ENCODE measurements around the gene SIAE. TPM values are rescaled to one million over a fixed set of nuclear protein-coding genes. Genes with fewer than 3 reads are reported as not detected.

SIAE gene
- polyA plus RNA-seq, 1 of the 3 experiments (the other 2 are of a cell fraction), result 27.9 TPM

DNA sequence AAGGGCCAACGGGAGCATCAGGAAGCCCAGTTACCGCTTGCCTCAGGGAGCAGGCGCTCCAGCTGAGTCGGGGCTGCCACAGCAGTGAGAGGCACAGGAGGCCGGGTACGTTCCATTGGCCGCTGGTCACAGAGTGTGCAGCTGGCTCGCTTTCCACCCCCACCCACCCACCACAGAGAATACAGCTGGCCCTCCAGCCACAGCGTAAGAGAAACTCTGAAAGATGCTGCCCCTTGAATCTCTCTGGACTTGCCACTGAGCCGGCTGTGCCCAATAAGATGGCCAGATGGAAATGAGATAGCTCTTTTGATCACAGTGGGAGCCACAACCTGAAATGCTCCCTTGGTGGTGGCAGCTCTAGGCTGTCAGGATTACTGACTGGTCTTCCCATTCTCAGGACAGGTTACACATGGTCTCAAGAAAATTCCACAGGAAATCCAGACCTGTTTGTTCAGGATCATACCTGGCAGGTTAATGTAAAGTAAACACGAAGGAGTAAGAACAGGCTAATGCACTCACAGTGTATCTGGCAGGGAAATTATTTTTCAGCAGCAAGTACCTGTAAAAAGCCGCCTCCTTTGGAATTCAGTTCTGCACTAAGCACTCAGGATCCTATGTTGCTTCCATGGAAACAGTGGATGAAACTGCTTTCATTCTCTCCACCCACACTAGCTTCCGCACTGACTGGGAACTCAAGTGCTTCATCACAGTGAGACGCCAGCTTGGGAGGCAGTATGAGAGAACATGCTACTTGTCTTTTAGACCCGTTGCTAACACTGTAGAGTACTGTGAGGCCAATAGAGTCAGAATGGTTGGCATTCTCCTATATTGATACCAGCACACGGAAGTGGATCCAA, 16.5 kb downstream of the SIAE start:
- no peaks in the 10 kb centered on the region for H3F3A ChIP-seq (replicated peaks; ENCODE audit: insufficient read depth)
- H3K9me2 ChIP-seq, result no peaks in the 10 kb centered on the region
- TF ChIP-seq NRF1 (IDR thresholded peaks at IDR 0.05; ENCODE audit: low read depth, low read length) (no peak), EP300 (IDR thresholded peaks at IDR 0.05; ENCODE audit: borderline replicate concordance in 1 of 2, low read depth in 1 of 2, low read length in 1 of 2) (no peak), FOXJ3 (CRISPR knock-in tag; IDR thresholded peaks at IDR 0.05) (no peak), RCOR1 (IDR thresholded peaks at IDR 0.05; ENCODE audit: low read length) (no peak), MEF2A (IDR thresholded peaks at IDR 0.05; ENCODE audit: borderline replicate concordance, low read depth) (no peak), FOXM1 (IDR thresholded peaks at IDR 0.05; ENCODE audit: low read depth) (no peak), RAD21 (IDR thresholded peaks at IDR 0.05; ENCODE audit: low read length) (no peak), CHD2 (IDR thresholded peaks at IDR 0.05; ENCODE audit: low read length, partially characterized antibody) (no peak), YY1 (IDR thresholded peaks at IDR 0.05; ENCODE audit: low read depth) (no peak)
- TF ChIP-seq, protein P1, sequence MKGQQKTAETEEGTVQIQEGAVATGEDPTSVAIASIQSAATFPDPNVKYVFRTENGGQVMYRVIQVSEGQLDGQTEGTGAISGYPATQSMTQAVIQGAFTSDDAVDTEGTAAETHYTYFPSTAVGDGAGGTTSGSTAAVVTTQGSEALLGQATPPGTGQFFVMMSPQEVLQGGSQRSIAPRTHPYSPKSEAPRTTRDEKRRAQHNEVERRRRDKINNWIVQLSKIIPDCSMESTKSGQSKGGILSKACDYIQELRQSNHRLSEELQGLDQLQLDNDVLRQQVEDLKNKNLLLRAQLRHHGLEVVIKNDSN (IDR thresholded peaks at IDR 0.05; ENCODE audit: borderline replicate concordance, low read depth), result no peak
- TF ChIP-seq, protein P2, sequence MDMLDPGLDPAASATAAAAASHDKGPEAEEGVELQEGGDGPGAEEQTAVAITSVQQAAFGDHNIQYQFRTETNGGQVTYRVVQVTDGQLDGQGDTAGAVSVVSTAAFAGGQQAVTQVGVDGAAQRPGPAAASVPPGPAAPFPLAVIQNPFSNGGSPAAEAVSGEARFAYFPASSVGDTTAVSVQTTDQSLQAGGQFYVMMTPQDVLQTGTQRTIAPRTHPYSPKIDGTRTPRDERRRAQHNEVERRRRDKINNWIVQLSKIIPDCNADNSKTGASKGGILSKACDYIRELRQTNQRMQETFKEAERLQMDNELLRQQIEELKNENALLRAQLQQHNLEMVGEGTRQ (IDR thresholded peaks at IDR 0.05; ENCODE audit: borderline replicate concordance, low read depth, low read length), result no peak
- H2AFZ ChIP-seq (ENCODE audit: low read depth), result no peak overlapping the region
- H3K27ac ChIP-seq (ENCODE audit: low read depth in 2 of 2, low read length in 1 of 2), result no peak overlapping the region
- DNase-seq, result peak; percentile 52
- no peak overlapping the region for H3K4me2 ChIP-seq
- H3K4me1 ChIP-seq (ENCODE audit: control insufficient read depth in 1 of 2, insufficient read depth in 2 of 2, low read depth in 1 of 2, low read length in 1 of 2), result peaks cover 4 to 5% of the 10 kb centered on the region in 2 experiments; a peak in 2 of 4 replicates
- no peaks in the 10 kb centered on the region for H3K27me3 ChIP-seq (ENCODE audit: insufficient read depth)
- peaks cover 0 to 2% of the 10 kb centered on the region in 2 experiments for H3K36me3 ChIP-seq (replicated peaks in 1 of 2; ENCODE audit: control insufficient read depth in 1 of 2, insufficient read depth in 2 of 2, low read length in 1 of 2)
- 80% methylated on average over 15 of the region's 16 CpGs for WGBS (ENCODE audit: low lambda C conversion rate)
- no peaks in the 10 kb centered on the region for H4K20me1 ChIP-seq (ENCODE audit: insufficient read depth)
- no peak overlapping the region for H3K9ac ChIP-seq
- no peaks in the 10 kb centered on the region for H3K79me2 ChIP-seq (ENCODE audit: insufficient read depth)
- ChIA-PET CTCF (interaction anchor here (0.8 to 4.2 kb wide), 4 partner anchors 12 to 210 kb away, joined by 3 to 14 read pairs (median 6); no protein-coding TSS in a partner anchor), POLR2A (interaction anchor here (0.7 to 0.8 kb wide), 2 partner anchors 14 to 34 kb away, joined by 3 to 4 read pairs; partner anchors contain the start of gene TBRG1)
- no peak overlapping the region for H3K4me3 ChIP-seq (ENCODE audit: low read depth in 2 of 2, low read length in 1 of 2)
- H3K9me3 ChIP-seq, result no peaks in the 10 kb centered on the region

DNA sequence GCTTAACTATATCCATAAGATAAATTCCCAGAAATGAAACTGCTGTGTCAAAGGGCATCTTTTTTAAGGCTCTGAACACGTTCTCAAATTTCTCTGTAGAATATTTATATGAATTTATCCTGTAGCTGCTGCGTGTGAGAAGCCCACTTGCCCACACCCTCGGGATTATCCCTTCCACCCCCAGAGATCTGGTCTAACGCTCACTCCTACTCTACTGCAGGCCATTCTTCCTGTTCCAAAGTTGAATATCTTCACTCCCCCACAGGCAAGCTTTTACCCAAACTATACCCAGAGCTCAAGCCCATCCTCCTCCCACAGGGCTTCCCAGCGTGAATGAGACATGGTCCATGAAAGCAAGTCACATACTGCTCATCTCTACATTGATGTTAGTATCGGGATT, 24.9 kb downstream of the SIAE start:
- no peak for DNase-seq
- peaks cover 11% of the 10 kb centered on the region for H3F3A ChIP-seq (replicated peaks; ENCODE audit: insufficient read depth)
- ChIA-PET CTCF (interaction anchor here (0.9 to 3.9 kb wide), 6 partner anchors 21 to 228 kb away, joined by 3 to 23 read pairs (median 5); partner anchors contain the start of gene ESAM), POLR2A (no interaction called here)
- no peaks in the 10 kb centered on the region for H3K9me3 ChIP-seq
- no peak overlapping the region for H3K9ac ChIP-seq
- WGBS (ENCODE audit: low lambda C conversion rate), result 81% methylated on average over 6 of the region's 6 CpGs
- no peaks in the 10 kb centered on the region for H3K79me2 ChIP-seq (ENCODE audit: insufficient read depth)
- no peak overlapping the region for H3K27ac ChIP-seq (ENCODE audit: low read depth in 2 of 2, low read length in 1 of 2)
- no peaks in the 10 kb centered on the region for H3K36me3 ChIP-seq (replicated peaks in 1 of 2; ENCODE audit: control insufficient read depth in 1 of 2, insufficient read depth in 2 of 2, low read length in 1 of 2)
- no peaks in the 10 kb centered on the region for H3K9me2 ChIP-seq
- TF ChIP-seq, protein P3, sequence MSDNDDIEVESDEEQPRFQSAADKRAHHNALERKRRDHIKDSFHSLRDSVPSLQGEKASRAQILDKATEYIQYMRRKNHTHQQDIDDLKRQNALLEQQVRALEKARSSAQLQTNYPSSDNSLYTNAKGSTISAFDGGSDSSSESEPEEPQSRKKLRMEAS (IDR thresholded peaks at IDR 0.05; ENCODE audit: low read depth), result no peak
- no peak for TF ChIP-seq GATA2 (CRISPR knock-in tag; IDR thresholded peaks at IDR 0.05)
- TF ChIP-seq, protein P2 (IDR thresholded peaks at IDR 0.05; ENCODE audit: borderline replicate concordance, low read depth, low read length), result no peak
- TF ChIP-seq MEF2A (IDR thresholded peaks at IDR 0.05; ENCODE audit: borderline replicate concordance, low read depth), result no peak
- TF ChIP-seq, protein P4, sequence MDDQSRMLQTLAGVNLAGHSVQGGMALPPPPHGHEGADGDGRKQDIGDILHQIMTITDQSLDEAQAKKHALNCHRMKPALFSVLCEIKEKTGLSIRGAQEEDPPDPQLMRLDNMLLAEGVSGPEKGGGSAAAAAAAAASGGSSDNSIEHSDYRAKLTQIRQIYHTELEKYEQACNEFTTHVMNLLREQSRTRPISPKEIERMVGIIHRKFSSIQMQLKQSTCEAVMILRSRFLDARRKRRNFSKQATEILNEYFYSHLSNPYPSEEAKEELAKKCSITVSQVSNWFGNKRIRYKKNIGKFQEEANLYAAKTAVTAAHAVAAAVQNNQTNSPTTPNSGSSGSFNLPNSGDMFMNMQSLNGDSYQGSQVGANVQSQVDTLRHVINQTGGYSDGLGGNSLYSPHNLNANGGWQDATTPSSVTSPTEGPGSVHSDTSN (IDR thresholded peaks at IDR 0.05), result no peak
- H2AFZ ChIP-seq (ENCODE audit: low read depth), result no peak overlapping the region
- peaks cover 0 to 3% of the 10 kb centered on the region in 2 experiments; a peak in 1 of 4 replicates for H3K4me1 ChIP-seq (ENCODE audit: control insufficient read depth in 1 of 2, insufficient read depth in 2 of 2, low read depth in 1 of 2, low read length in 1 of 2)
- no peak overlapping the region for H3K4me3 ChIP-seq (ENCODE audit: low read depth in 2 of 2, low read length in 1 of 2)
- no peaks in the 10 kb centered on the region for H4K20me1 ChIP-seq (ENCODE audit: insufficient read depth)
- no peaks in the 10 kb centered on the region for H3K27me3 ChIP-seq (ENCODE audit: insufficient read depth)
- no peak overlapping the region for H3K4me2 ChIP-seq

Measured in SK-N-SH (cell line).